Stimulated activated CD8-positive, alpha-beta memory T cell treated with anti-CD3 and anti-CD28 coated beads, Interleukin-15, amount 100 ng/mL, for 1 hour (primary cell): ENCODE results near the gene PAPOLG.

ENCODE experiments used
- DNase-seq: peaks from one replicate; pipeline ENCODE4 v3.0.0-alpha.2; 2020; ENCODE audit warnings: low read depth

The PAPOLG gene

GRCh38 chr2:60756097-60757087 lies at the start of gene PAPOLG:
PAPOLG (plus strand) TSS chr2:60756268; CDS start chr2:60756479, 211 bp downstream.
- peak; percentile 96 for DNase-seq

- DNase-seq, result no peak
Measured at GRCh38 chr2:60707750-60708371, 48.2 kb upstream of the PAPOLG start.

- DNase-seq, result no peak
Measured at GRCh38 chr2:60708630-60709320, 47.3 kb upstream of the PAPOLG start.

DNA sequence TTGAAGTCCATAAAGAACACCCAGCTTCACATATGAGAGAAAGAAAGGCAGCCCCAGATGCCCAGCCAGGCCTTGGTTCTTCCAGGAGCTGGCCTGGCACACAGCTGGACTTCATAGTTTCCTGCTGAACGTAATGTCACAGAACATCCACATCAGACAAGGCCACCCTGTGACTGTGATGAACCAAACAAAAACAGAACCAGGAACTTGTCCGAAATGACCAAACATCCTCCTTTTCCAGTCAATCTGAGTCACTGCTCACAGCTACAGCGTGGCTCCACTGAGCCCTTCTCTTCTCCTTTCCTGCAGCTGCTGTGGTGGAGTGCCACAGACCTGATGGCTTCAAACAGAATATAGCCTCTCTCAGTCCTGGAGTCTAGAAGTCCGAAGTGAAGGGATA lies 45.4 kb upstream of the PAPOLG start:
- no peak for DNase-seq

- DNase-seq, result no peak
Measured at GRCh38 chr2:60715561-60715960, 40.5 kb upstream of the PAPOLG start.

- no peak for DNase-seq
Measured at GRCh38 chr2:60717691-60718090, 38.4 kb upstream of the PAPOLG start.

DNA sequence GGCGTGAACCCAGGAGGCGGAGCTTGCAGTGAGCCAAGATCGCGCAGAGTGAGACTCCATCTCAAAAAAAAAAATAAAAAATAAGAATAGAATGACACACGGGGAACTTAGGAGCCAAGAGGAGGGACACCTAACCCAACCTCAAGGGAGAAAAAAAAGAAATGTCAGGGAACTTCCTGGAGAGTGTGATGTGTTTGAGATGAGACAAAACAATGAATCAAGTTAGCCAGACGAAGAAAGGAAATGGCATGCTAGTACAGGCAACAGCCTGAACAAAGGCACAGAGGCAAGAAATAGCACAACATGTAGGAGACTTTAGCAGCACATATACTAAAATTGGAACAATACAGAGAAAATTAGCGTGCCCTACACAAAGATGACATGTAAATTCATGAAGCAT lies 36.7 kb upstream of the PAPOLG start:
- no peak for DNase-seq

DNA sequence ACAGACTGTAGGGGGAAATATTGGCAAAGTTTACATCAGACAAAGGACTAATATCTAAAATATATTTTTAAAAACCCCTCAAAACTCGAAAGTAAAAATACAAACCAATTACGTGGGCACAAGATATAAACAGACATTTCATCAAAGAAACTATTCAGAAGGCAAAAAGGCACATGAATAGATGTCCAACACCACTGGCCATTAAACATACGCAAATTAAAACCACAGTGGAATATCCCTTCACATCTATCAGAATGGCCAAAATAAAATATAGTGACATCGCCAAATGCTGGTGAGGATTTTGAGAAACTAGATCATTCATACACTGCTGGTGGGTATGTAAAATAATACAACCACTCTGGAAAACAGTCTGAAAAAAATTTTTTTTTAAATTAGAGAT lies 30.6 kb upstream of the PAPOLG start:
- DNase-seq, result no peak

DNA sequence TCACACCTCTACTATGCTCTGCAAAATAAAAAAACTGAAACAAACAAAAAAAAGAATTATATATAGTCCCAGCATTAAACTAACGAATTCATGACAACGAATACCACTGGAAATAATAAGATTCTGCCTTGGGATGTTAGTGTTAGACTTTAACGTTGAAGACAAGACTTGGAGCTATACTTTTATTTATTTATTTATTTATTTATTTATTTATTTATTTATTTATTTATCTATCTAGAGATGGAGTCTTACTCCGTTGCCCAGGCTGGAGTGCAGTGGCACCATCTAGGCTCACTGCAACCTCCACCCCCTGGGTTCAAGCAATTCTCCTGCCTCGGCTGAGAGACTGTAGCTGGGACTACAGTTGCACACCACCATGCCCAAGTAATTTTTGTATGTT lies 27.2 kb upstream of the PAPOLG start:
- no peak for DNase-seq

DNA sequence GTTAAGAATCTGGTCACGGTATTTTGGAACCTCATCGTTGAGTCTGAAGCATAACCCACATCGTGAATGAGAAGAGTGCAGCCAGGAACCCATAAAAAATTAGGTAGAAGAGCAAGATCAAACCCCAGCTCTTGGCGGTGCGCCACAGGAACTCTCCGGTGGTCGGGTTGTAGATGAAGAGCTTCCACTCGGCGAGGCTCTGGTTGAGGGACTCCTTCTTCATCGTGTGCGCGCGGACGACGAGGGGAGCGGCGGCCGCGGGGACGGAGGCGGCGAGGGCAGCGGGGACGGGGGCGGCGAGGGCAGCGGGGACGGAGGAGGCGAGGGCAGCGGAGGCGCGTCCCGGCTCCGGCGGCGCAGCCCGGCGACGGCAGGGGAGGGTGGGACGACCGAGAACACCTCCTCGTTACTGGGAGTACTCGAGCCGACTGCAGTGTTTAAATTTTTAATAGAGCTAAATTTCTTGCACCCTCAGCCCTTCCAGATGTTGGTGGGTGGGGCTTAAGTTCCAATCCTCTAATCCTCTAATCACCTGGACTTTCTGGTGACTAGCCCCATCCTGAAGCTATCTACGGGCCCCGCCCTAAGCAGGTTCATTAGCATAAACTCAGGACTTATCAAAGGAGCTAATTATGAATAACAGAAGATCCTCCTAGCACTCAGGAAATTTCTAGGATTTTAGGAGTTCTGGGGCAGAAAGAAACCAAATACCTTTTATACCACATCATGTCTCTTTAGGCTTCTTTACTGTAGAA lies 20.4 kb upstream of the PAPOLG start:
- no peak for DNase-seq

GRCh38 chr2:60738679-60739078 lies 17.4 kb upstream of the PAPOLG start:
- no peak for DNase-seq

DNA sequence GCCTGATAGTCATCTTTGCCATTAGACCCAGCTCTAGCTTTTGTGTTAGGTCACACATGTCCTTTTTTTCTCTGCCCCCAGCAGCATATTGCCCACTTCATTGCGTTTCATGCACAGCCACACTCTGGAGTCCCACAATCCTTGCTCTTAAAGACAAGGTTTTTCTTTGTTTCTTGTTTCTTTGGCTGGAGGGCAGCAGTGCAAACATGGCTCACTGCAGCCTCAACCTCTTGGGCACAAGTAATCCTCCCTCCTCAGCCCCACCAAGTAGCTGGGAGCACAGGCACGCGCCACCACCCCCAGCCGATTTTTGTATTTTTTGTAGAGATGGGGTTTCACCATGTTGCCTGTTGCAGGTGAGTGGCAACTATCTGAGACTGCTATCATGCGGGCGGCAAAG lies 16.9 kb upstream of the PAPOLG start:
- DNase-seq, result no peak

DNA sequence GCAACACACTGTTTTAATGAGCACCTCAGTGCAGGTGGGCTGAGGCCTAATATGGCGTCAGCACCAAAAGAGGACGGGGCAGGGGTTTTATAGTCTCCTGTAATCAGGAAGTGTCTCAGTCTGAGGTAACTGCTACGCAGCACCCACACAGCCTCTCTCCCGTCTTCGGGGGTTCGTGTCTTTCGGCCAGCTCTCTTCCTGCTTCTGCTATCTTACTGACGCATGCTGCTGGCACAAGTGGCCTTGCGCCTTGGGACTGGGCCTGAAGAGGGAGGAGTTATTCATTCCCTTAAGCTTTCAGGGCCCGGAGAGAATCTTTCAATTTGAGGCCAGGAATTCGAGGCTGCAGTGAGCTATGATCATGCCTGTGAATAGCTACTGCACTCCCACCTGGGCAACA lies 14.5 kb upstream of the PAPOLG start:
- no peak for DNase-seq

GRCh38 chr2:60742419-60742818 lies 13.6 kb upstream of the PAPOLG start:
- DNase-seq, result no peak

DNA sequence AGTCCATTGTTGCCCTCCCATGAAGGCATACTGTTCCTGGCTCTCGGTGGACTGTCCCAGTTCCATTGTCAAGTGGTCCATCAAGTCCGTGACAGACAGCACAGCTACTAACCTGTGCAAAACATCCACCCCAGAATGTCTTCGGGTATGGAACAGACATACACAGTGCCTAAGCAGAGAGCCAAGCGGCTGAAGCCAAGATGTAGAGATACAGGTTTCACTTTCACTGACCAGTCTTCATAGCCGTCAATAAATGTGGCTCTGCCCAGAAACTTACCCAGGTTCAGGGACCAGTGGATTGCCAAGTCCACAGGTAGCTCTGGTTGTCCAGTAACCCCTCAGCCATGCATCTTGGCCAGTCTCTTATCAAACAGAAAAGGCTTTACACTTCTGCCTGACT lies 10.7 kb upstream of the PAPOLG start:
- DNase-seq, result no peak

DNA sequence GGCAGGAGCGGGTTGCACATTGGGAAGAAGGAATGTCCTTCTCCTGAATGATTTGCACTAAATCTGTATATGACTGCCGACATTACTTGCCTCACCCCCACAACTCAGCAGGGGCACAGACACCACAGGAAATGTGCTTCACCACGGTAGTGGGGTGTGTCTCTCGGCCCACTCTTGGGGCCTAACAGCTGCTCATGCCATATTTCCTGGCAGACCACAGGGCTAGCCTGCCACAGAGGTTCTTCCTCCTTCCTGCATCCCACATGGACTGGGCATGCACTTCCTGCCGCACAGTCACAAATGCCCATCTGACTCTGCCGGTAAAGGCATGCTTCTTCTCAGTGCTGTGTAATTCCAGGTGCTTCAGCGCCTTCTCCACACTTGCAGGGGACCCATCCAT lies 10.3 kb upstream of the PAPOLG start:
- no peak for DNase-seq

- no peak for DNase-seq
Measured at GRCh38 chr2:60746318-60746717, 9.8 kb upstream of the PAPOLG start.

DNA sequence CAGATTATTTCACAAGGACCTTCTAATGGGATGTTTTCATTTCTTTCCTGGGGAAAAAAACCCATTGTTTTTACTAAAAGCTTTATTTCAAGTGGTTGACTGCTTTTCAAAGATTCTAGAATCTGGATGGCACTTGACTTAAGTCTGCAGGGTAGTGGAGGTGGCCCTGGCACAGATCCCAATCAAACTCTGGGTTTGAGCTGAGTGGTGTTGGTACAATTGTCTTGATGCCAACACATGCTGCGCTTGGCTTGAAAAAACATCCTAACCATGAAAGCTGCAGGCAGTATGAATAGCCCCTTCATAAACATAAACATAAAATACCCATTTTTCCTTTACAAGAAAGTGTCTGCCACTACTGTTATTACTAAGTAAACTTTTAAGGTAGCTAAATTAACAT lies 3.6 kb downstream of the PAPOLG start:
- no peak for DNase-seq

DNA sequence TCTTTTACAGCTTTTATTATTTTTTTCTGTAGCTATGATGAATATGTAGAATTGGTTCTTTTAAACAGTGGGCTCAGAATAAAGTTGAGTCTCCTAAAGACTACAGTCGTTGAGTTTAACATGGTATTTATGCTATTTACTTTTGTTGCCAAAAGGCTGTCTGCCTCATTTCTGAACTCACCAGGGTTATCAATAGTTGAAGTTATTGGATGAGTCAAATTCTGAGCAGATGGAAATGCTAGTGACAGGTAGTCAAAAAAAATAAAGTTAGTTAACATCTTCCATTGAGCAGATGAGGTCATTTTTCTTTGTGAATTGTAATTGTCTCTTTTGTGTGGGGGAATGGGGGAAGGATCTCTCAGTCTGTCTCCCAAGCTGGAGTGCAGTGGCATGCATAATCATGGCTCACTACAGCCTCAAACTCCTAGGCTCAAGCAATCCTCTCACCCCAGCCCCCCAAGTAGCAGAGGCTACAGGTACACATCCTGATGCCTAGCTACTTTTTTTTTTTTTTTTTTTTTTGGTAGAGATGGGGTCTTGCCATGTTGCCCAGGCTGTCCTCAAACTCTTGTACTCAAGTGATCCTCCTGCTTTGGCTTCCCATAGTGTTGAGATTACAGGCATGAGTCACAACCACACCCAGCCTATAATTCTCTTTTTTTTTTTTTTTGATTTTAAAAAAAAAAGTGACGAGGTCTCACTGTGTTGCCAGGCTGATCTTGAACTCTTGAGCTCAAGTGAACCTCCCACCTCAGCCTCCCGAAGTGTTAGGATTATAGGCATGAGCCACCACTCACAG lies 8.9 kb downstream of the PAPOLG start:
- DNase-seq, result no peak

DNA sequence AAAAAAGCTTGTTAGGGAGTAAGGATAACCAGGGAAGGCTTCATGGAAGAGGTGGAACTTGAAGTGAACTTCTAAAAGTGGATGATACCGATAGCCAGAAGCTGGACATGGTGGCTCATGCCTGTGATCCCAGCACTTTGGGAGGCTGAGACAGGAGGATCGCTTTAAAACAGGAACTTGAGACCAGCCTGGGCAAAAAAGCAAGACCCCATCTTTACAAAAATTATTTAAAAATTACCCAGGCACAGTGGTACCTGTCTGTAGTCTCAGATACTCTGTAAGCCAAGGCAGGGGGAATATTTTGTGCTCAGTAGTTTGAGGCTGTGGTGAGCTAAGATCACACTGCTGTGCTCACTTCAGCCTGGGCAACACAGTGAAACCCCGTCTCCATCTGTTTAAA lies 10.2 kb downstream of the PAPOLG start:
- no peak for DNase-seq

GRCh38 chr2:60771508-60771907 lies 15.4 kb downstream of the PAPOLG start:
- no peak for DNase-seq
